Testis (tissue), 3 donors: Measurements from ENCODE around the gene SLIT3. TPM values are rescaled to one million over a fixed set of nuclear protein-coding genes. Genes with fewer than 3 reads are reported as not detected.

Source experiments
- DNase-seq: peaks from one replicate; pipeline ENCODE4 v3.0.0-alpha.2; 2019
- H3K27ac ChIP-seq, 2 donors: fragments of 200-600 bp; sonication (generic); one replicate each; pipeline ENCODE4 v1.5.1; 2019
- H3K27me3 ChIP-seq: fragments of 200-600 bp; sonication (generic); one replicate; pipeline ENCODE4 v1.5.1; 2019
- H3K36me3 ChIP-seq: fragments of 200-600 bp; sonication (generic); one replicate; pipeline ENCODE4 v1.5.1; 2017; ENCODE audit warnings: low read depth; ENCODE audit errors: missing control alignments
- H3K4me1 ChIP-seq: fragments of 200-600 bp; sonication (generic); one replicate; pipeline ENCODE4 v1.5.1; 2019
- H3K4me3 ChIP-seq, 2 donors: fragments of 200-600 bp; sonication (generic); one replicate each; pipeline ENCODE4 v1.5.1; 2017 to 2019
- H3K9me3 ChIP-seq: fragments of 200-600 bp; sonication (generic); one replicate; pipeline ENCODE4 v1.5.1; 2017
- POLR2A ChIP-seq: fragments of 450-650 bp; IDR thresholded peaks from one replicate; pipeline ENCODE4 v1.6.1; 2017; ENCODE audit warnings: antibody characterized with exemption, mild to moderate bottlenecking, moderate library complexity
- WGBS, 2 donors: methylation state at CpG; one replicate each; pipeline ENCODE4 v1.1.5; 2018; 5-methylcytosine and 5-hydroxymethylcytosine counted together
- intact Hi-C: fragments of 100-400 bp; cut with DNase I; formaldehyde crosslinking; loops from one replicate; pipeline ENCODE4 v1.15.1; 2023; ENCODE audit warnings: low total_unique reads
- polyA plus RNA-seq: library from polyadenylated mRNA; stranded (reverse); fragments of 350-450 nt; fragmentation: Illumina TruSeq; extraction: RNeasy Lipid Tissue Mini Kit (QIAGEN cat#74804); gene quantifications from one replicate; pipeline ENCODE4 v1.2.3, GENCODE V29; 2014; ENCODE audit warnings: low read depth, low replicate concordance; ENCODE audit not compliant: insufficient read depth
- total RNA-seq, 2 donors: library from RNA; depleted of rRNA; stranded (reverse); fragments of >200 nt; gene quantifications; one replicate each; pipeline ENCODE4 v1.2.3, GENCODE V29; 2016
- TF ChIP-seq, protein P1 (sequence below), 3 experiments: fragments of 450-650 bp in 2 of 3; fragments of 200-600 bp in 1 of 3; sonication (generic) in 1 of 3; IDR thresholded peaks; one replicate each; pipeline ENCODE4 v1.5.1; 2016 to 2019; ENCODE audit warnings: antibody characterized with exemption in 3 of 3, mild to moderate bottlenecking in 2 of 3, moderate library complexity in 1 of 3

Gene SLIT3
- total and polyA plus RNA-seq, 3 donors from 2014 or later: 4.8 to 23.2 (median 7.8) TPM

DNA sequence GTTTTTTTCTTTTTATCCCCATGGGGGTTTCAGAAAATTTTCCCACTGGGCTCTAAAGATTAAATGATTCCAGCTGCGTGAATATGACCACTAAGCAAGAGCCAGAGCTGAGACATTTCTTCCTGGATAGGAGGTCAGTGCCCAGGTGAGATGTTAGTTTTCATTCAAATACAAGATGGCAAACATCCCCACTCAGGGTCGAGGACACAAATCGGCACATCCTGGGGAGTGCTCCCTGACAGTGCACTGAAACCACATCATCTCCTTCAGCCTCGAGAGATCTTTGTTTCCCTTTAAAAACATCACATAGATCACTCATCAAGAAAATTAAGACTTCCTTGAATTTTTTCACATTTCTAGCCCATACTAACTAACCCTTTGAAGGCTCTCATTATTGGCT is 448.6 kb downstream of the SLIT3 start:
- no peaks in the 10 kb centered on the region for H3K9me3 ChIP-seq
- H3K4me1 ChIP-seq: no peaks in the 10 kb centered on the region
- H3K27me3 ChIP-seq: no peaks in the 10 kb centered on the region
- intact Hi-C loops: no loop called here
- WGBS, 2 donors: 41 to 57% methylated on average over 4 of the region's 4 CpGs
- DNase-seq: no peak
- no peak overlapping the region for H3K27ac ChIP-seq
- TF ChIP-seq, protein P1, sequence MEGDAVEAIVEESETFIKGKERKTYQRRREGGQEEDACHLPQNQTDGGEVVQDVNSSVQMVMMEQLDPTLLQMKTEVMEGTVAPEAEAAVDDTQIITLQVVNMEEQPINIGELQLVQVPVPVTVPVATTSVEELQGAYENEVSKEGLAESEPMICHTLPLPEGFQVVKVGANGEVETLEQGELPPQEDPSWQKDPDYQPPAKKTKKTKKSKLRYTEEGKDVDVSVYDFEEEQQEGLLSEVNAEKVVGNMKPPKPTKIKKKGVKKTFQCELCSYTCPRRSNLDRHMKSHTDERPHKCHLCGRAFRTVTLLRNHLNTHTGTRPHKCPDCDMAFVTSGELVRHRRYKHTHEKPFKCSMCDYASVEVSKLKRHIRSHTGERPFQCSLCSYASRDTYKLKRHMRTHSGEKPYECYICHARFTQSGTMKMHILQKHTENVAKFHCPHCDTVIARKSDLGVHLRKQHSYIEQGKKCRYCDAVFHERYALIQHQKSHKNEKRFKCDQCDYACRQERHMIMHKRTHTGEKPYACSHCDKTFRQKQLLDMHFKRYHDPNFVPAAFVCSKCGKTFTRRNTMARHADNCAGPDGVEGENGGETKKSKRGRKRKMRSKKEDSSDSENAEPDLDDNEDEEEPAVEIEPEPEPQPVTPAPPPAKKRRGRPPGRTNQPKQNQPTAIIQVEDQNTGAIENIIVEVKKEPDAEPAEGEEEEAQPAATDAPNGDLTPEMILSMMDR (IDR thresholded peaks at IDR 0.05): no peak
- no peak for TF ChIP-seq POLR2A
- no peaks in the 10 kb centered on the region for H3K36me3 ChIP-seq
- no peak overlapping the region for H3K4me3 ChIP-seq

DNA sequence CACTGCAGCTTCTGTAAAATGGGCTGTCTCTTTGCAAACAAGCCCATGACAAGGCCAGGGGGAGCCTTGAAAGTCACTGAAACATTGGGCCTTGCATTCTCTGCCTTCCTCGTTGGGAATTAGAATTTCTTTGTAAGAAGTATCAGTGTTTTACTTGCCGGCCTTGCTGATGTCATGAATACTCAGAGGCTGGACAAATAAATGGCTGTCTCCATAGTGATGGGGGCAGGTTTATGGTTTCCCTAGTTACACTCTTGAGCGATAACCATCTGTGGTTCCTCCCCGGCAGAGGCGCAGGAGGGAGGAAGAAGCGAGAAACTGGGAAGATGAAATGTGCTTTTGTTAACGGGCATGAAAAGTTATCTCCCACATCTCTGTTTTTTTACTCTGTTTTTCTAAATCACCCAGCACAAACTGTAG is 449.0 kb downstream of the SLIT3 start:
- intact Hi-C loops: no loop called here
- Histone ChIP-seq H3K27me3 (no peaks in the 10 kb centered on the region), H3K4me3 (no peak overlapping the region), H3K4me1 (no peaks in the 10 kb centered on the region), H3K27ac (no peak overlapping the region), H3K9me3 (no peaks in the 10 kb centered on the region), H3K36me3 (no peaks in the 10 kb centered on the region)
- TF ChIP-seq, protein P1 (IDR thresholded peaks at IDR 0.05): no peak
- no peak for TF ChIP-seq POLR2A
- DNase-seq: no peak
- 46 to 58% methylated on average over 7 of the region's 7 CpGs for WGBS, 2 donors

DNA sequence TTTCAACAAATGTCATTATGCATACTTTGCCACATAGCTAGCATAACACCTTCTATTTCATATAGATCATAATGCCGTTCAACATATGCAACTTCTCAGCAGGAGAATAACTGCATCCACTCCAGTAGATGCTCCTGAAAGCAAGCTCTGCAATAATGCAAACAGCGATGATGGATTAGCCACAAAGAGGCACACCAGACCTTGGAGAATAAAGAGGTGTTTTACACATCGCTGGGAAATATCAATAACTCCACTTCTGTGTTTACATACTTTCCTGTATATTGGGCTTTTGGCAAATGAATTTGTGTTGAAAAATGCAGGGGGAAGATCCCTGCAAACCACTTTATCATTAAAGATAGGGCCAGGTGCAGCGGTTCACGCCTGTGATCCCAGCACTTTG is 450.3 kb downstream of the SLIT3 start:
- DNase-seq: no peak
- WGBS, 2 donors: 72 to 85% methylated on average over 5 of the region's 5 CpGs
- no peaks in the 10 kb centered on the region for H3K9me3 ChIP-seq
- H3K27me3 ChIP-seq: no peaks in the 10 kb centered on the region
- intact Hi-C loops: no loop called here
- TF ChIP-seq, protein P1 (IDR thresholded peaks at IDR 0.05): no peak
- TF ChIP-seq POLR2A: no peak
- H3K4me3 ChIP-seq: no peak overlapping the region
- H3K36me3 ChIP-seq: no peaks in the 10 kb centered on the region
- no peaks in the 10 kb centered on the region for H3K4me1 ChIP-seq
- no peak overlapping the region for H3K27ac ChIP-seq

DNA sequence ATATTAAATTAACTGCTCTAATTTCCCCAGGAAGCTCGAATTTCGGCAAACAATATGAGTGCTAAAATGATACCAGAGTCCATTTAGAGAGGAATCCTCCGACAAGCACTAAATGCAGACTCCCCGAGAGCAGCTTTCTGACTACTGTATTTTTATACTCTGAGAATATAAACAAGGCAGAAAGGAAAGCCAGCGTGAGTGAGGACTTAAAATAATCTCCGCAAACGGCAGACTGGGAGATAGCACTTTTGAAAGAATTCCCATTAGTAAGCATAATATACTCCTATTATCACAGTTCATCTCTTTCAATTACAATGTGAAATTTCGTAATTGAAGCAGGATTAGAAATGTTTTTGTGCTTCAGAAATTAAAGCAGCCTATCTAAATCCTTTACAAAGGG is 452.4 kb downstream of the SLIT3 start:
- 56 to 60% methylated on average over 8 of the region's 8 CpGs for WGBS, 2 donors
- intact Hi-C loops: no loop called here

More for the DNA sequence above, 452.4 kb downstream of the SLIT3 start:
- no peak overlapping the region for H3K27ac ChIP-seq
- no peak for TF ChIP-seq POLR2A
- TF ChIP-seq, protein P1 (IDR thresholded peaks at IDR 0.05): no peak
- H3K36me3 ChIP-seq: no peaks in the 10 kb centered on the region
- H3K9me3 ChIP-seq: no peaks in the 10 kb centered on the region
- no peaks in the 10 kb centered on the region for H3K4me1 ChIP-seq
- no peak overlapping the region for H3K4me3 ChIP-seq
- DNase-seq: no peak
- no peaks in the 10 kb centered on the region for H3K27me3 ChIP-seq
